HCT116 (cell line): ENCODE data around the gene BAIAP2L2.

Source experiments
- CEBPB ChIP-seq: IDR thresholded peaks from 2 replicates; pipeline ENCODE4 v1.6.1; 2012; ENCODE audit warnings: low read depth
- CTCF ChIP-seq, 3 experiments: fragments of 200-600 bp in 1 of 3; sonication (generic) in 1 of 3; IDR thresholded peaks in 2 of 3; conservative IDR thresholded peaks in 1 of 3; 2 replicates each; pipeline ENCODE4 v1.5.1; 2012 to 2017; ENCODE audit warnings: low read depth in 2 of 3, low read length in 2 of 3, antibody characterized with exemption in 1 of 3, borderline replicate concordance in 1 of 3, control low read depth in 1 of 3, mild to moderate bottlenecking in 1 of 3, mixed read lengths in 1 of 3, mixed run types in 1 of 3, moderate library complexity in 1 of 3; ENCODE audit not compliant: insufficient read depth in 1 of 3
- EZH2 ChIP-seq: fragments of 200-600 bp; sonication (generic); IDR thresholded peaks from 2 replicates; pipeline ENCODE4 v1.6.1; 2017; ENCODE audit warnings: antibody characterized with exemption, mixed run types
- EZH2phosphoT487 ChIP-seq: fragments of 200-600 bp; IDR thresholded peaks from 2 replicates; pipeline ENCODE4 v1.6.1; 2018; ENCODE audit warnings: antibody characterized with exemption, borderline replicate concordance
- MAX ChIP-seq: IDR thresholded peaks from 2 replicates; pipeline ENCODE4 v1.6.1; 2012
- POLR2A ChIP-seq: IDR thresholded peaks from 2 replicates; pipeline ENCODE4 v1.7.0; 2011; ENCODE audit warnings: borderline replicate concordance; ENCODE audit not compliant: insufficient read depth, insufficient read length; ENCODE audit errors: extremely low read depth
- REST ChIP-seq: IDR thresholded peaks from 2 replicates; pipeline ENCODE4 v1.6.1; 2012; ENCODE audit warnings: low read depth
- SRF ChIP-seq: IDR thresholded peaks from 2 replicates; pipeline ENCODE4 v1.6.1; 2012; ENCODE audit warnings: low read depth
- TCF7L2 ChIP-seq: IDR thresholded peaks from 2 replicates; pipeline ENCODE4 v1.7.0; 2011; ENCODE audit warnings: borderline replicate concordance, inconsistent platforms; ENCODE audit not compliant: insufficient read depth, insufficient read length; ENCODE audit errors: extremely low read depth
- ZBTB33 ChIP-seq: IDR thresholded peaks from 2 replicates; pipeline ENCODE4 v1.6.1; 2011; ENCODE audit warnings: mild to moderate bottlenecking, low read length, moderate library complexity; ENCODE audit not compliant: insufficient replicate concordance; ENCODE audit errors: extremely low read depth

- TF ChIP-seq CTCF (IDR thresholded peaks at IDR 0.05 in 2 of 3, conservative IDR thresholded peaks at IDR 0.05 in 1 of 3; ENCODE audit: borderline replicate concordance in 1 of 3, insufficient read depth in 1 of 3, low read depth in 2 of 3, low read length in 2 of 3) (no peak), POLR2A (no peak), SRF (no peak), TCF7L2 (no peak), EZH2phosphoT487 (no peak), CEBPB (no peak), MAX (no peak), EZH2 (no peak), REST (no peak), ZBTB33 (no peak)
These were observed 32.2 kb downstream of the BAIAP2L2 start for GRCh38 chr22:38078046-38078840.
